Spleen (tissue), 11 donors: ENCODE measurements around the gene PCDHGA9. TPM values are rescaled to one million over a fixed set of nuclear protein-coding genes. Genes with fewer than 3 reads are reported as not detected.
"Not testable (repeated sequence)": the region's sequence is repeated elsewhere in the genome, so short reads cannot be mapped to it uniquely, and the experiment has no call there.

Source experiments
- DNase-seq: peaks from one replicate; pipeline ENCODE4 v3.0.0-alpha.2; 2020
- H3K27ac ChIP-seq, 8 donors: fragments of 200-600 bp; sonication (generic) in 7 of 8; 1 replicate in 4 of 8; 2 replicates in 4 of 8; pipeline versions ENCODE4 v1.5.0 to v1.8.0; 2016 to 2021; ENCODE audit warnings: inconsistent platforms in 4 of 8, mild to moderate bottlenecking in 4 of 8, moderate library complexity in 1 of 8
- H3K27me3 ChIP-seq, 7 donors: fragments of 200-600 bp; sonication (generic) in 6 of 7; replicated peaks in 1 of 7; 1 replicate in 4 of 7; 2 replicates in 3 of 7; pipeline versions ENCODE4 v1.5.0 to v1.8.0; 2016 to 2021; ENCODE audit warnings: inconsistent platforms in 3 of 7, mild to moderate bottlenecking in 1 of 7
- H3K36me3 ChIP-seq, 6 donors: fragments of 200-600 bp; sonication (generic) in 5 of 6; 1 replicate in 4 of 6; 2 replicates in 2 of 6; pipeline versions ENCODE4 v1.5.0 to v1.8.0; 2016 to 2021; ENCODE audit warnings: inconsistent platforms in 2 of 6
- H3K4me1 ChIP-seq, 6 donors: fragments of 200-600 bp; sonication (generic) in 5 of 6; 1 replicate in 3 of 6; 2 replicates in 3 of 6; pipeline versions ENCODE4 v1.5.0 to v1.8.0; 2016 to 2021; ENCODE audit warnings: inconsistent platforms in 3 of 6
- H3K4me3 ChIP-seq, 8 donors: fragments of 200-600 bp; sonication (generic) in 7 of 8; 1 replicate in 4 of 8; 2 replicates in 4 of 8; pipeline versions ENCODE4 v1.5.0 to v1.8.0; 2016 to 2021; ENCODE audit warnings: inconsistent platforms in 4 of 8, mild to moderate bottlenecking in 4 of 8, moderate library complexity in 2 of 8
- H3K9me3 ChIP-seq, 8 donors: fragments of 200-600 bp; sonication (generic) in 7 of 8; 1 replicate in 4 of 8; 2 replicates in 4 of 8; pipeline versions ENCODE4 v1.5.0 to v1.8.0; 2016 to 2021; ENCODE audit warnings: inconsistent platforms in 4 of 8
- CTCF ChIP-seq, 11 experiments: fragments of 200-600 bp in 7 of 11; fragments of 450-650 bp in 4 of 11; sonication (generic) in 4 of 11; IDR thresholded peaks in 8 of 11; conservative IDR thresholded peaks in 3 of 11; 1 replicate in 7 of 11; 2 replicates in 4 of 11; pipeline versions ENCODE4 v1.4.0 to v1.8.0; 2016 to 2021; ENCODE audit warnings: antibody characterized with exemption in 11 of 11, inconsistent platforms in 4 of 11, mild to moderate bottlenecking in 1 of 11
- POLR2A ChIP-seq, 3 donors: fragments of 450-650 bp; IDR thresholded peaks; one replicate each; pipeline ENCODE4 v1.5.1; 2017; ENCODE audit warnings: antibody characterized with exemption in 3 of 3, mild to moderate bottlenecking in 1 of 3
- POLR2AphosphoS5 ChIP-seq, 3 donors: sonication (generic); formaldehyde crosslinking; IDR thresholded peaks; one replicate each; pipeline ENCODE4 v1.5.1; 2017; ENCODE audit warnings: antibody characterized with exemption in 3 of 3
- WGBS, 5 donors: extraction: QIAGEN DNeasy Blood & Tissue Kit in 3 of 5; methylation state at CpG; one replicate each; pipeline versions ENCODE4 v1.1.5 to v1.1.7; 2013 to 2018; 5-methylcytosine and 5-hydroxymethylcytosine counted together
- intact Hi-C: fragments of 100-400 bp; cut with DNase I; formaldehyde crosslinking; loops from one replicate; pipeline ENCODE4 v1.15.0; 2023; ENCODE audit warnings: low total_unique reads
- polyA plus RNA-seq, 3 donors: library from polyadenylated mRNA; stranded (reverse); fragments of 200-250 nt; gene quantifications; one replicate each; pipeline ENCODE4 v1.2.1, GENCODE V29; 2013
- total RNA-seq, 7 donors: library from RNA; depleted of rRNA in 3 of 7; stranded (reverse); fragments of >200 nt in 3 of 7; fragmentation: NEBNext Ultra II Directional in 4 of 7; extraction: Animal tissue kit (Norgen Biotek cat#: 25700) in 4 of 7; gene quantifications; one replicate each; pipeline versions ENCODE4 v1.1.0 to v1.2.1, GENCODE V29; 2016 to 2021
- donor health status: healthy with polysubstance abuse.
- donor health status: DM: no; HTN: no; CAD: no; lungs with moderate emphysema.
- donor health status: DM: no; HTN: no; CAD: no.
- donor health status: Bipolar disorder and iron deficiency.
- donor health status: healthy.
- donor health status: DM: no; HTN: no; CAD: no.
- donor health status: DM: yes; HTN: yes; CAD: no.

PCDHGA9 gene
- total and polyA plus RNA-seq, 10 donors = 0.11 to 9.6 (median 4.3) TPM; not detected in 1

- H3K9me3 ChIP-seq = peaks cover 0 to 100% (median 98%) of the 10 kb centered on the region in 8 donors
- WGBS, 5 donors = 9 to 22% (median 17%) methylated on average over 16 to 37 of the region's 37 CpGs
- H3K27me3 ChIP-seq = peaks cover 0 to 79% (median 14%) of the 10 kb centered on the region in 7 donors
- DNase-seq = no peak
- H3K4me1 ChIP-seq = peaks cover 0 to 19% (median 0%) of the 10 kb centered on the region in 6 donors
- TF ChIP-seq POLR2A (IDR thresholded peaks at IDR 0.05) (no peak), POLR2AphosphoS5 (IDR thresholded peaks at IDR 0.05) (peak in 1 of 3 donors; percentile 37), CTCF (IDR thresholded peaks at IDR 0.05 in 8 of 11, conservative IDR thresholded peaks at IDR 0.05 in 3 of 11) (no peak)
- H3K27ac ChIP-seq = no peak overlapping the region
- peak overlapping the region in 7 of 8 donors; percentile 6 to 58 (median 29) for H3K4me3 ChIP-seq
- peaks cover 0 to 8% (median 0%) of the 10 kb centered on the region in 6 donors for H3K36me3 ChIP-seq
- intact Hi-C loops = no loop called here
Observed at GRCh38 chr5:141431286-141431685, 28.7 kb downstream of the PCDHGA9 start.

GRCh38 chr5:141432308-141432707, 29.7 kb downstream of the PCDHGA9 start:
- H3K4me3 ChIP-seq = peak overlapping the region in 1 of 8 donors; percentile 58
- peaks cover 0 to 69% (median 14%) of the 10 kb centered on the region in 7 donors for H3K27me3 ChIP-seq
- H3K9me3 ChIP-seq = peaks cover 0 to 100% (median 97%) of the 10 kb centered on the region in 8 donors

GRCh38 chr5:141432726-141433125, 30.1 kb downstream of the PCDHGA9 start:
- DNase-seq, H3K4me3 ChIP-seq, intact Hi-C loops, H3K27ac ChIP-seq, H3K36me3 ChIP-seq: not testable (repeated sequence)
- Histone ChIP-seq H3K9me3 (peaks cover 0 to 100% (median 96%) of the 10 kb centered on the region in 8 donors), H3K4me1 (peaks cover 0 to 19% (median 0%) of the 10 kb centered on the region in 6 donors), H3K27me3 (peaks cover 0 to 65% (median 14%) of the 10 kb centered on the region in 7 donors)
- WGBS, 5 donors = 20 to 36% (median 30%) methylated on average over 11 to 29 of the region's 29 CpGs

More at GRCh38 chr5:141432308-141432707, 29.7 kb downstream of the PCDHGA9 start:
- DNase-seq, H3K27ac ChIP-seq, H3K36me3 ChIP-seq, intact Hi-C loops: not testable (repeated sequence)
- WGBS, 5 donors = 32 to 73% (median 43%) methylated on average over 21 to 38 of the region's 38 CpGs
- H3K4me1 ChIP-seq = peaks cover 0 to 19% (median 0%) of the 10 kb centered on the region in 6 donors

- Histone ChIP-seq H3K36me3 (no peaks in the 10 kb centered on the region), H3K9me3 (peaks cover 0 to 98% (median 90%) of the 10 kb centered on the region in 8 donors), H3K27me3 (peaks cover 0 to 52% (median 14%) of the 10 kb centered on the region in 7 donors), H3K4me3 (no peak overlapping the region), H3K27ac (no peak overlapping the region), H3K4me1 (peaks cover 0 to 19% (median 0%) of the 10 kb centered on the region in 6 donors)
- no peak for TF ChIP-seq CTCF (IDR thresholded peaks at IDR 0.05 in 8 of 11, conservative IDR thresholded peaks at IDR 0.05 in 3 of 11)
- TF ChIP-seq POLR2AphosphoS5 (IDR thresholded peaks at IDR 0.05) = no peak
- TF ChIP-seq POLR2A (IDR thresholded peaks at IDR 0.05) = no peak
- intact Hi-C loops = no loop called here
- no peak for DNase-seq
- WGBS, 5 donors = 78 to 88% (median 86%) methylated on average over 2 of the region's 2 CpGs
Observed at GRCh38 chr5:141434006-141434405, 31.4 kb downstream of the PCDHGA9 start.

- intact Hi-C loops = no loop called here
- no peak for DNase-seq
- Histone ChIP-seq H3K36me3 (no peaks in the 10 kb centered on the region), H3K4me1 (no peaks in the 10 kb centered on the region), H3K4me3 (no peak overlapping the region), H3K27me3 (peaks cover 0 to 21% (median under 1%) of the 10 kb centered on the region in 7 donors), H3K27ac (no peak overlapping the region), H3K9me3 (peaks cover 0 to 98% (median 88%) of the 10 kb centered on the region in 8 donors)
- 81 to 95% (median 87%) methylated on average over 2 of the region's 2 CpGs for WGBS, 5 donors
- TF ChIP-seq POLR2AphosphoS5 (IDR thresholded peaks at IDR 0.05) = no peak
Observed at GRCh38 chr5:141437221-141437620, 34.6 kb downstream of the PCDHGA9 start.
